GM12891 (cell line): ENCODE data around the gene TSHR.
"Not testable (repeated sequence)": the region's sequence is repeated elsewhere in the genome, so short reads cannot be mapped to it uniquely, and the experiment has no call there.

ENCODE experiments used
- POLR2A ChIP-seq: IDR thresholded peaks from 2 replicates; pipeline ENCODE4 v1.6.1; 2011; ENCODE audit warnings: low read depth, low read length, control low read depth
- POLR2AphosphoS5 ChIP-seq: IDR thresholded peaks from 2 replicates; pipeline ENCODE4 v1.6.1; 2011; ENCODE audit warnings: low read depth, low read length, control low read depth
- POU2F2 ChIP-seq: IDR thresholded peaks from 2 replicates; pipeline ENCODE4 v1.6.1; 2011; ENCODE audit warnings: low read depth, mild to moderate bottlenecking, control low read depth, low read length, moderate library complexity
- SPI1 ChIP-seq: IDR thresholded peaks from 2 replicates; pipeline ENCODE4 v1.6.1; 2011; ENCODE audit warnings: low read depth, low read length, control low read depth
- TAF1 ChIP-seq: IDR thresholded peaks from 2 replicates; pipeline ENCODE4 v1.6.1; 2011; ENCODE audit warnings: low read depth, low read length, control low read depth

DNA sequence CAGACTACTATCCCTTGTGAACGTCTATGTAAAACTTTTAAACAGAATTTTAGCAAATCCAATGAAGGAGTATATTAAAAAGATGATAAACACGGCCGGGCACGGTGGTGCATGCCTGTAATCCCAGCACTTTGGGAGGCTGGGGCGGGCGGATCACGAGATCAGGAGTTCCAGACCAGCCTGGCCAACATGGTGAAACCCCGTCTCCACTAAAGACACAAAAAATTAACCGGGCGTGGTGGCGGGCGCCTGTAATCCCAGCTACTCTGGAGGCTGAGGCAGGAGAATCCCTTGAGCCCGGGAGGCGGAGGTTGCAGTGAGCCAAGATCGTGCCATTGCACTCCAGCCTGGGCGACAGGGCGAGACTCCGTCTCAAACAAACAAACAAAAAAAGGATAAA lies 2.2 kb upstream of the TSHR start:
- not testable (repeated sequence) for TF ChIP-seq TAF1, POLR2AphosphoS5, POLR2A, SPI1, POU2F2
